NCI-H1092 (cell line): ENCODE measurements around the gene SEC16A.
"Not testable (repeated sequence)": the region's sequence is repeated elsewhere in the genome, so short reads cannot be mapped to it uniquely, and the experiment has no call there.

Source experiments
- DNase-seq: peaks from one replicate; lab custom pipeline; 2025; lab: John Stamatoyannopoulos, UW

The SEC16A gene

DNA sequence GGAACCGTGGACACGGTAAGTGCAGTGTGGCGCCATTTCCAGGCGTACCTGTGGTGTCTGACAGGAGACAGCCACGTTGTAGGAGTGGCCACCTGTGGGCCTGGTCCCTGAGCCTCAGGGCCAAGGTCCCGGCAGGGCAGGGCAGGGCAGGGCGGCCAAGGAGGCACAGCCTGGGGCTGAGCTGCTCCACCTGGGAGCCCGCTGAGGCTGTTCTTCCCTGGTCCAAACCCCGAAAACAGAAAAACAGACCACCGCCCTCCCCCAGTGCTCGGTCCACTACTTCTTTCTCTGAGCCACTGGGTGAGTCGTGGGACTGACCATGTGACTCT, 63.8 kb downstream of the SEC16A start:
- DNase-seq = no peak

DNA sequence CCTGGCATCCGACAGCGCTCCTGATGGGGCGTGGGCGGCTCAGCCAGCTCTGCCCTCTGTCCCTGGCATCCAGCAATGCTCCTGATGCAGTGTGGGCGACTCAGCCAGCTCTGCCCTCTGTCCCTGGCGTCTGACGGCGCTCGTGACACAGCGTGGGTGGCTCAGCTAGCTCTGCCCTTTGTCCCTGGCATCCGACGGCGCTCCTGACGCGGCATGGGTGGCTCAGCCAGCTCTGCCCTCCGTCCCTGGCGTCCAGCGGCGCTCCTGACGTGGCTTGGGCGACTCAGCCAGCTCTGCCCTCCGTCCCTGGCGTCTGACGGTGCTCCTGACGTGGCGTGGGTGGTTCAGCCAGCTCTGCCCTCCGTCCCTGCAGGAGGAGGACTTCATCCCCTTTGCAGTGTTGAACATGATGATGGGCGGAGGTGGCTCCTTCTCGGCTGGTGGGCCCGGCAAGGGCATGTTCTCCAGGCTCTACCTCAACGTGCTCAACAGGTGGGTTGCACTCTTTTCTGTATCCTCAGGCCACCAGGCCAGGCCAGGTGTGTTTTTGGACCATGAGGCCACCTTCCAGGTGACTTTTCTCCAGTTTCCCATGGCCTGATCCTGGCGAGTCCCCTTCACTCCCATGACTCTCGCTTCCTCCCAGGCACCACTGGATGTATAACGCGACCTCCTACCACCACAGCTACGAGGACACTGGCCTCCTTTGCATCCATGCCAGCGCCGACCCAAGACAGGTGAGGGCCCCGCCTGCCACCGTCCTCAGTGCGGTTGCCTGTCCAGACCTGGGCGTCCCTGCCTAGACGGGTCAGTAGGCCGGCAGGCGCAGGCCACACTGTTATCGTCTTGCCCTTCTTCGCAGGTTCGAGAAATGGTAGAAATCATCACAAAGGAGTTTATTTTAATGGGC, 64.4 kb downstream of the SEC16A start:
- no peak for DNase-seq

DNA sequence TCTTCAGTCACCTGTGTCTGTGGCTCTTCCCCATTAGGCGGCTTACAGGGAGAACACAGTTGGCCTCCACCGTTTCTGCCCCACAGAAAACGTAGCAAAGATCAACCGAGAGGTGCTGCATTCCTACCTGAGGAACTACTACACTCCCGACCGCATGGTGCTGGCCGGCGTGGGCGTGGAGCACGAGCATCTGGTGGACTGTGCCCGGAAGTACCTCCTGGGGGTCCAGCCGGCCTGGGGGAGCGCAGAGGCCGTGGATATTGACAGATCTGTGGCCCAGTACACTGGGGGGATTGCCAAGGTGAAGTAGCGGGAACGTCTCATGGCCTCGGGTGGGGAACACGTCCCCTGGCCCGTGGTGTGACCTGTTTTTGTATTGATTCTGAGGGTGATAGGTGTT, 65.9 kb downstream of the SEC16A start:
- no peak for DNase-seq

DNA sequence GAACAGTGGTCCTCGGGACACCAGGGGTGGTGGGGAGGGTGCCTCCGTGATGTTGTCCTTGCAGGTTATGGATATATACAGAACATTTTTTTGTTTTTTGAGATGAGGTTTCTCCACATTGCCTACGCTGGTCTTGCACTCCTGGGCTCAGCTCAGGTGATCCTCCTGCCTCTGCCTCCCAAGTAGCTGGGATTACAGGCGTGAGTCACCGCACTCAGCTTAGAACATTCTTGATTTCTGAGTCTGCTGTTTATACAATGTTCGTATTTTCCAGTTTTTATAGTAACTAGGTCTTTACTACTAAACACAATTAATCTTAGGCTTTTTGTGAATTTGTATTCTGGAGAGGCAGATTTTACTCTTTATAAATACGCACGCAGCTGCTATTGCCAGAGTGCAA, 66.4 kb downstream of the SEC16A start:
- no peak for DNase-seq

DNA sequence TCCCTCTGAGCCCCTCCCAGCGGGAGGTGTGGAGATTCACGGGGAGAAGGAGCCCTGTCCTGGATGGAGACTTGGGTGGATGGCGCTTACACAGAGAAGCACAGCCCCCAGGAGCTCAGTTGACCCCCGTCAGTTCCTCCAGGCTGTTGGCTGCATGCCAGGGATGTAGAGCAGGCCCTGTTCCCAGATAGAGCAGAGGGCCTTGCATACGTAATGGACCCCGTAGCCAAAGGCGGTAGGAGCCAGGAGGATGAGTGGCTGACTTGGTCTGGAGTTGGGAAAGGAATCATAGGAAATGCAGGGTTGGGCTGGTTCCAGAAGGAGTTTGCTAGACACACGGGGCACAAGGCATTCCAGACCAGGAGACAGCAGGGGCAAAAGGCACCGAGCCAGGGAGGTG, 69.9 kb downstream of the SEC16A start:
- DNase-seq = no peak

DNA sequence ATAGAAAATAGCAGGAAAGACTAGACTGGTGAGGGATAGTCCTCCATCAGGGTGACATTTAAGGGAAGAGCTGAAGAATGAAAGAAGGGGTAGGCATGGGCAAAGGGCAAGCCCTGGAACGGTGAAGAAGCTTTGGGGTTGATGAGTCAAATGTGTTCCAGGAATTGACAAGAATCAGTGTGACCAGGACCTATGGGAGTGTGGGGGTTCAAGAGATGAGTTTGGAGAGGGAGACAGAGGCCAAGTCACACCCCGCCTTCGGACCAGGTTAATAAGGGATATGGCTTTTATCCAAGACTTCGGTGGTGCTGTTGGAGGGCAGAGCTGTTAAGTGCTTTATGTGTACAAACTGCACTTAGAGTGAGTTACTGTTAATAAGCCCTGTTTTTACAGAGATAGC, 71.5 kb downstream of the SEC16A start:
- no peak for DNase-seq

DNA sequence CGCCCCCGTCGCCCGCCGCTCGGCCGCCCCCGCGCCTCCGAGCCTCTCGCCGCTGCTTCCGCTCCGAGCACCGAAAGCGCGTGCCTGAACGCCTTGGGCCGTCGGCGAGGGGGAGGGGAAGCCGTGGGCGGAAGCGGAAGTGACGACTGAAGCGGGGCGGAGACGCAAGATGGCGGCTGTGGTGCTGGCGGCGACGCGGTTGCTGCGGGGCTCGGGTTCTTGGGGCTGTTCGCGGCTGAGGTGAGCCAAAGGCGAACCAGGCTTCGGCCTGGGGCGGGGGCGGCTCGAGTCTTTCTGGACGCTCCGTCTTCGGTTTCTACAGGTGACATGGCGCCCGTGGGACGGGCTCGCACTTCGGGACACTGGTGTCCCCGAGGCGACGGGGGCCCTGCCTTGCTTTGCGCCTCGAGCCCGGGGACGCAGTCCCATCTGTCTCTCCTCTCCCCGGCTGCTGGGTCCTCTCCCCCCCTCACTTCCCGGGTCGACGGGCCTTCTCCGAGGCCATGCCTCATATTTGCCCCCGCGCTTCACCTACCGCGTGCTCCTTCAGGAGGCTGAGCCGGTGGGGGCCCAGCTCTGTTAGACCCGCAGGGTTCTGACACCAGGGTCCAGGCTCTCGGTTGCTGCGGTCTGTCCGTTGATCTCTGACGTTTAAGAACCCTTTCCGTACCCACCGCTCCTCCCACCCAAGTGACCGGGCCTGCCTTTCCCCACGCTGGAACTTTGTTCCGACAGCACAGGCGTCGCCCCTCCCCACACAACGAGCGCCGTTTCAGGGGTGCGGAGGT, 72.1 kb downstream of the SEC16A start, which contains the start of the genes ENTR1 and PMPCA:
Gene ENTR1 (minus strand): TSS at position 115 of the 788 bp plus-strand sequence. CDS start 217 bp downstream, outside the sequence.
Gene PMPCA (plus strand): TSS at position 159 of the 788 bp plus-strand sequence. CDS start 11 bp downstream, at position 170.
- DNase-seq = peak; percentile 88

DNA sequence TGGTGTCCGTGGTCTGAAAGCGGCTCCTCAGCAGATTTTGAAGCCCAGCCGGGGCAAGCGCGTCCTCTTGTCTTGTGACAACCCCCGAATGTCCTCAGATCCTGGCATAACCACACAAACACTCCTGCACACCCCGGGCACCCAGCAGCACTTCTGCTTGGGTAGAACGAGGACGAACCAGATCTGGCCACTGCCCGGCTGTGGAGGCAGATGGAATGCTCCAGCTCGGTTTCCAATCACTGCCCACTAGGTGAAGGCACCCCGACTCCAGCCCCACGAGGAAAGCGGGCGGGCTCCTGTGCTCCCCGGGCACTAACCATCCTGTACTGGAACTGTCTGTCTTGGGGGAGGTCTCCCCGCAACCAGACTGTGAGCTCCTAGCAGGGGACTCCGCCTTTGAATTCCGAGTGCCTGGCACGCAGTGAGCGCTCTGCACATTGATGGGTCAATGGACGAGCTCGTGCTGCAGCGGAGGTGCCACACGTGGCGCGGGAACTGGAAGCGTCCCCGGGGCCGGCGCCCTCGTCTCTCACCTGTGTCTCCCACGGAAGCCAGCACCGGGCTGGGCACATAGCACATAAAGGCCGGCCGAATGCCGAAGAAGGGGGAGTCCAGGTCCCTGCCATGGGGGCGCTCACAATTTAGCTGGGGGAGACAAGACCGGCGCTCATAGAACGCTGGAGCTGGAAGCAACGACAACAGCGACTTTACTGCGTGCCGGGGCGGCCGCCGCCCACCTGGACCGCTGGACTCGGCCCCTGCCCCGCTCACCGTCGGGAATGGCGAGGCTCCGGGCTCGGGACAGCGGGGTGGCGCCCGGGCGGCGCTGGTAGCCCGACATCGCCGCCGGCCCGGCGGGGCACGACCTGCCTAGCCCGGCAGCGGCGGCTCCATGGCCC, 73.0 kb downstream of the SEC16A start:
- DNase-seq = peak; percentile 15

DNA sequence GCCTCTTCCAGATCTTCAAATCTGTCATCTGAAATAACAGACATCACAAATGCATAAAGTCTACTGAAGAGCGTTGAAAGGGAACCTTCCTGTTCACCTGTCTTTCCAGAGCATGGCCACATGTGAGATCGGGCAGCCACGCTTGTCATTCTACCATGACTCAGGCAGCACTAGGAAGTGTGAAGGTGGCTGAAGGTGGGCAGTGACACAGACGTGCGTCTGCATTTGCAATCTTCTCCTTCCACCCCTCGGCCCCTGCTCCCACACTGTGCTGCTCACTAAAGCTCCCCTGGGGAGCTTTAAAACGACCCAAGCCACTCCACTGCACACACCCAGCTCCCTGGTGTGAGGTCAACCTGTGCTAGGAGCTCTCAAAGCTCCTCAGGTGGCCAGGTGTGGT, 74.9 kb downstream of the SEC16A start:
- no peak for DNase-seq

DNA sequence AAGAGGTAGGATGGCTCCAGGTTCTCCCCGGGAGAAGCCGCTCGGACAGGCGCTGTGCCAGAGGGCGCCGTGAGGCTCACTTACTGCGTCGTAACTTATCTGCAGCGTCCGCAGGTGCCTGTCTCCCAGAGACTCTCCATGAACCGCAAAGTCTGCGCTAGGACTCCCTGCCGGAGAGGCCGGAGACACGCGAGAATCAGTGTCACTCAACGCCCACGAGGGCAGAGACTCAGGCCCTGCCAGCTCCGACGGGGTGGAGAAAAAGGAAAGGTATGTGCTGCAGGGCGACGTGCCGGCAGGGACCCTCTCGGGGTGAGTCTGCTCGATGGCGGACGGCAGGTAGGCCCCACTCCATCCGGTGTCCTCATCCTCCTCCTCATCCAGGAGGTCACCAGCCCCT, 75.8 kb downstream of the SEC16A start:
- DNase-seq = not testable (repeated sequence)

DNA sequence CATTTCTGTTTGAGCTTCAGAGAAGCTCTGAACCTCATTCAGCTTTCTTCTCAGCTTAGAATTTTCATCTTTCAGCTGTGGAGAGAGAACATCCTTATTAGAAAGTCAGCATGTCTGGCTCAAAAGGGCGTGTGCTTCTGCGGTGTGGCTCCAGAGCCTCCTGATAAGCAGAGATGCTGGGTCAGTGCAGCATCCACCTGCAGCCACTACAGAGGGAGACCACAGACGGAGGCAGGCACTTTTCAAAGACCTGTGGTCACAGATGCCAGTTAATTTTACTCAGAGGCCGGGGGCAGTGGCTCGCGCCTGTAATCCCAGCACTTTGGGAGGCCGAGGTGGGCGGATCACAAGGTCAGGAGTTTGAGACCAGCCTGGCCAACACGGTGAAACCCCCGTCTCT, 76.9 kb downstream of the SEC16A start:
- not testable (repeated sequence) for DNase-seq

DNA sequence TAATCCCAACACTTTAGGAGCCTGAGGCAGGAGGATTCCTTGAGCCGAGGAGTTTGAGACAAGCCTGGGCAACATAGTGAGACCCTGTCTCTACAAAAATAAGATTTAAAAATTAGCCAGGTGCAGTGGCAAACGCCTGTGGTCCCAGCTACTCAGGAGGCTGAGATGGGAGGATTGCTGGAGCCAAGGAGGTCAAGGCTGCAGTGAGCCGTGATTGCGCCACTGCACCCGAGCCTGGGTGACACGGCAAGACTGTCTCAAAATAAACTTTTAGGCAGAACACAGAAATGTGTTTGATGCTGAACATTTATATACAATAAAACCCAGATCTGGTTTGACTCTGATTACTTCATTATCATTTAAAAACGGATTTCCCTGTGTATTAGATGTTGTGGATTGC, 77.4 kb downstream of the SEC16A start:
- no peak for DNase-seq

DNA sequence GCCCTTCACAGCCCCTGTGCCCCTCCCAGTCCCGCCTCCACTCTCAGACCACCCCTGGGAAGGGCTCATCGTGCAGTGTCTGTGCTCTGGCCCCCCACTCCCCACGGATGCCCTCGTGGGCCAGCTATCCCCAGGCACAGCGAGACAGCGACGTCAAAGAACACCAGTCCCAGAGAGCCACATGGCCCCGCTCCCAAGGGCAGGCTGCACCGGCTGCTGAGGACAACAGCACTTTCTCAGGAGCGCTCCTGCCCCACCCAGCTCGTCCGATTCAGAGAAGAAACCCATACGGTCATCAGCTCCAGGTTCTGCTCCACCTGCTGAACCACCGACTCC, 78.1 kb downstream of the SEC16A start:
- no peak for DNase-seq

DNA sequence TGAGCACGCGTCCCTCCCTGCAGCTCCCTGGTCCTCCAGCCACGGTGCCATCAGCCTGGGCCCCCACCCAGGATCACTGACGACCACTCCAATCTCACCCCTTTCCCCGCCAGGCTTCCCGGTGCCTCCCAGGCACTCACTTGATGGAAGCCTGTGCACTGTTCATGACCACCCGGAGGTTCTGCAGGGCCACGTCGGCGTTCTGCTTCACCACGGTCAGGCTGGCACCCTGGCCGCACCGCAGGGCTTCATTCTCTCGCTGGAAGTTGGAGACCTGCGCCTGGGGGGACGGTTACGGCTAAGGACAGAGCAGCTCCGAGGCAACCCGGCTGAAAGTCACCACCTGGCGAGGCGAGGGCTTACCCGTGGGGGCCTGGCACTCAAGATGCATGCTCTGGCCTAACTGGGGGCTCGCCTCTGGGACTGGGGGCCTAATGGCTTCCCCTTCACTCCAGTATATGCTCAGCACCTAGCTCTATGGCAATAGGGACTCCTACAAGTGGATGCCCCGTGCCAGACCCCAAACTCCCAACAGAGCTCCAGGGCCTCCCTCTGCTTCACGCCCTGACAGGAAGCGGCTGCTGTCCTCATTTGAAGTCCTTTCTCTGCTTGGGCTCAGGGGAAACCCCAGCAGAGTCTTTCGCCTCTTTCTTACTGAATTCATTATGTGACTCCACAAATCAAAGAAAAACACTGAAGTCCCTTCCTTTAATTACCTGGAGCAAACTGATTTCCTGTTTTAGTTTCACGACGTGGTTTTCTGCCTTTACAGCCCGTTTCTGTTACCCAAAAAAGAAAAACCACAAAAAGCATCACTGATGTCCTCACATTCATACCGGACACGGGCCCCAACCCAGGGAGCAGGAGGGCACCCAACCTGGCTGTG, 78.7 kb downstream of the SEC16A start:
- no peak for DNase-seq

DNA sequence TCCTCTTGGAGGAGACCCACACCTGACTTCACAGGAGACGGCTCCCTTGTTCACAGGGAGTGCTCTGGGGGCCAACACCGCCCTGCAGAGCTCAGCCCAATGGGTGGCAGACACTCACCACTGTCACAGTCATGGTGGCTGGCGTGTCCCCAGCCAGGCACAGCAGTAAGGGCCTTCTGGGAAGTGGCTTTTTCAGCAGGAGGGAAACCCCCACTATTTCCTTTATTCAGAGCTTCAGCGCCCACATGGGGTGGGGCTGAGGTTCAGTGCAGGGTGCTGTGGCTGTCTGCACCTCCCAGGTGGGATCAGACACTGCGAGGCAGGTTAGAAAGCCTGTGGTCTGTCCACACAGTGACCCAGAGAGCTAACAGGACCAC, 79.3 kb downstream of the SEC16A start:
- no peak for DNase-seq

DNA sequence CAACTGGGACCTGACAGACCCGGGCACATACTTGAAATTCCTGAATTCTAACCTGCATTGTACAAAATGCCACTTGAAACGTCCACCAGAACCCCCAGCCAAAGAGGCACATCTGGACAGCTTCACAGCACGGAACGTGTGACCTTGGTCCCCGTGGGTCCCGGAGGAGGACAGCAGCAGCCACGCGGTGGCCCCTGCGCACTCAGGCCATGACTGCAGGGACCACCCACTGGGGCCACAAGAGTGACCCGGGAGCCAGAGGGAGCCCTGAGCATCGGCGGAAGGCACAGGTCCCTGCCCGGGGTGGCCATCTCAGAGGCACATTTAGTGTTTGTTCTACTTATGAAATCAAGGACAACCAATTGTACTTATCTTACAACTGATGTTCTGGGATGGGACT, 80.8 kb downstream of the SEC16A start:
- DNase-seq = no peak

DNA sequence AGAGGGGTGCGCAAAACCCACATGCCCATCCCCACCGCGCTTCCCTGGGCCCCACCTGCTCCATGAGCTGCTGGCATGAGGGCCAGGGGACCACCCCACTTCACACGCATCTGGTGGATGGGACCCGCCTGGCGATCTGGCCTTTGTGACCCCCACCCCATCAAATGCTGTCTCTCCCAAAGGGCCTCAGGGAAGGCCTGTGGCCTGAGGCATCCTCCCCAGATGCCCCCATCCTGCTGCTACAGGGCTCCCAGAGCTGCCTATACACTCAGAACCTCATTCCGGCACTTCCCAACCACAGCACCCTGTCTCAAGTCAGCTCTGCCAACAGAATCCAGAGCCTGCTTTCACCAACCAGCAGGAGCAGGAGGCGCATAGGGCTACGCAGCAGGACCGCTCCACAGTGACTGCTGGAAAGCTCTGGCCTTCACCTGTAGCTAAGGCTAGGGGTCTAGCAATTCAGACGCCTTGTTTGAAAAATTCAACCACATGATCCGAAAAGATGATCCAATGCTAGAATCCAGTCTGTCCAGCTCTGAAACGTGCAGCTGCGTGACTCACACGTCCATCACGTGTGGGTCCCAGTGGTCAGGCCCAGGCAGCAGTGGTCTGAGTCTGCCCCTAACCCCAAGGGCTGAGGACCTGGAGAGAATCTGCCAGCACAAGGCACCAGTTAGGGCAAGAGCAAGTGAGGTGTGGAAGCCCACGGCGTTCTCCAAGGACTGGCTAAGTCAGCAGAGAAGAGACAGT, 81.5 kb downstream of the SEC16A start:
- DNase-seq = no peak

DNA sequence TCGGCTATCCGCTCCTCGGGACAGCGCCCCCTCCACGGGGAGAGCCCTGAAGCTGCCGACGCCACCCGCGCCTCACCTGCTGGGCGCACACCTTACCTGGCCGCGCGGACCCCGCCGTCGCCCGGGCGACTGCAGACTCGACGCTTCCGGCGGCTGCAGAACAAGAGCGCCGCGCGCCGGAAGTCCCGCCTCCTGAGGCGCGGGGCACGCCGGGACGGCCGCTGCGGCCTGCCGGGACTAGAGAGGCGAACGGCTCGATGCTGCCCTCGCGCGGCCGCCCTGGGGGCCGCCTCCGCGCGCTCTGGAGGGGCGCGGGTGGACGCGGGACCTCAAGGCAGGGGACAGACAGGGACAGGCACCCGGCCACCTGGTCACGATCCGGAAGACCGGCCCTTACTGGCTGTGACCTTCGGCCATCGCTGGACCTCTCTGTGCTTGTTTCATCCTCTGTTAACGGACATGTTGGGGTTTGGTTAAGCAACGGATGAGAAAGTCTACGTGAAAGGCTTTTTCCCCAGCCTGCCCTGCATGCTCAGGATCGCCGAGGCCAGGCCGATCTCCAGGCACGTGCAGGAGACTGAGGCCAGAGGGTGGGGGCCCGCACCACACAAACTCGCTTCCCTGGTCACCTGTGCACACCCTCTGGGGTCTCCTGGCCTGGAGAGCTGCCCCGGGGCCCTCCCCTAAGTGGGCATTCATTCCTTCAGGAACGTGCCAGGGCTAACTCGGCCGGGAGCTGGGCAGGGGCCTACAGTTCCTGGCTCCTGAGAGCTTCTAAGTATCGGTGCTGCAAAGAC, 82.6 kb downstream of the SEC16A start, which contains the start of gene SNAPC4:
Gene SNAPC4 (minus strand): TSS at position 133 of the 797 bp plus-strand sequence. CDS start 1,742 bp downstream, outside the sequence.
- DNase-seq = peak; percentile 81
